ENCODE measurements around the gene ACSF2.

DNA sequence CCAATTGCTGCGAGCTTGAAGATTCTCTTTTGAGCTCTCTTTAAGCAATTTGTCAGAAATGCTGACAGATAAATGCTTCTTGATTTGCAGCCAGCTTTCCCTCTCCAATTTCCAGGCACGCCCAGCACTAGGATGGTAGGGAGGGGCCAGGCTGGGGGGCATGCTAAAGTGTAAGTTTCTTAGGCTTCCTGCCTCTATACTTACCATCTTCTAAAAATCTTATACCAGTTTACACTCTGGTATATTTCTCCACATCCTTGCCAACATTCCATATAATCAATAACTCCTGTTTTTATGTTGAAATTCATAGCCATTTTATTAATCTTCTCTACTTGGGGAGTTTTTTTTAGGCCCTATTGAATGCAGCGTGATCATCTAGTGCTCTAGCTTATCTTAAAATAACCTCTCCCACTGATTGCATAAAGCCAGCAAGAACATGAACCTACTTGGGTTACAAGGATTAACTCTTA lies 17.5 kb downstream of the ACSF2 start:
- no peak for TF ChIP-seq POLR2A (IDR thresholded peaks at IDR 0.05)
- TF ChIP-seq, protein P1, sequence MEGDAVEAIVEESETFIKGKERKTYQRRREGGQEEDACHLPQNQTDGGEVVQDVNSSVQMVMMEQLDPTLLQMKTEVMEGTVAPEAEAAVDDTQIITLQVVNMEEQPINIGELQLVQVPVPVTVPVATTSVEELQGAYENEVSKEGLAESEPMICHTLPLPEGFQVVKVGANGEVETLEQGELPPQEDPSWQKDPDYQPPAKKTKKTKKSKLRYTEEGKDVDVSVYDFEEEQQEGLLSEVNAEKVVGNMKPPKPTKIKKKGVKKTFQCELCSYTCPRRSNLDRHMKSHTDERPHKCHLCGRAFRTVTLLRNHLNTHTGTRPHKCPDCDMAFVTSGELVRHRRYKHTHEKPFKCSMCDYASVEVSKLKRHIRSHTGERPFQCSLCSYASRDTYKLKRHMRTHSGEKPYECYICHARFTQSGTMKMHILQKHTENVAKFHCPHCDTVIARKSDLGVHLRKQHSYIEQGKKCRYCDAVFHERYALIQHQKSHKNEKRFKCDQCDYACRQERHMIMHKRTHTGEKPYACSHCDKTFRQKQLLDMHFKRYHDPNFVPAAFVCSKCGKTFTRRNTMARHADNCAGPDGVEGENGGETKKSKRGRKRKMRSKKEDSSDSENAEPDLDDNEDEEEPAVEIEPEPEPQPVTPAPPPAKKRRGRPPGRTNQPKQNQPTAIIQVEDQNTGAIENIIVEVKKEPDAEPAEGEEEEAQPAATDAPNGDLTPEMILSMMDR (IDR thresholded peaks at IDR 0.05): no peak

All from upper lobe of left lung (tissue), 4 donors.